Neural crest cell (in vitro differentiated cells): ENCODE results near the gene SDHAF3. TPM values are rescaled to one million over a fixed set of nuclear protein-coding genes. Genes with fewer than 3 reads are reported as not detected.
A peak's percentile ranks its signal among the peaks of the same experiment; 100 is the strongest.

Experiments used
- DNase-seq: peaks from one replicate; pipeline ENCODE4 v3.0.0; 2021; ENCODE audit warnings: low read depth, mixed read lengths, low spot score
- H3K27ac Mint-ChIP-seq: one replicate; pipeline ENCODE4 v1.8.0; 2021; ENCODE audit warnings: mild to moderate bottlenecking, mixed read lengths; ENCODE audit not compliant: unreplicated experiment
- H3K27me3 Mint-ChIP-seq: 2 replicates; pipeline ENCODE4 v1.8.0; 2021; ENCODE audit warnings: low read depth, mild to moderate bottlenecking, mixed read lengths
- H3K36me3 Mint-ChIP-seq: 2 replicates; pipeline ENCODE4 v1.8.0; 2021; ENCODE audit warnings: low read depth, mild to moderate bottlenecking, mixed read lengths
- H3K4me1 Mint-ChIP-seq: 2 replicates; pipeline ENCODE4 v1.8.0; 2021; ENCODE audit warnings: mixed read lengths
- H3K4me3 Mint-ChIP-seq: one replicate; pipeline ENCODE4 v1.8.0; 2021; ENCODE audit warnings: mild to moderate bottlenecking, mixed read lengths
- H3K9me3 Mint-ChIP-seq: 2 replicates; pipeline ENCODE4 v1.8.0; 2021; ENCODE audit warnings: mixed read lengths
- CTCF ChIP-seq: fragments of 200-600 bp; sonication (generic); conservative IDR thresholded peaks from 2 replicates; pipeline ENCODE4 v1.5.0; 2021; ENCODE audit warnings: antibody characterized with exemption, mild to moderate bottlenecking
- total RNA-seq: library from RNA; stranded (reverse); gene quantifications from 2 replicates; pipeline ENCODE4 v1.2.1, GENCODE V29; 2021

Gene SDHAF3
- total RNA-seq, 1 donor from 2014 or later, result 25.1 TPM

- DNase-seq, result no peak
- Mint-ChIP-seq H3K9me3 (no peaks in the 10 kb centered on the region), H3K4me3 (no peak overlapping the region), H3K27me3 (peaks cover 12% of the 10 kb centered on the region), H3K4me1 (peaks cover 6% of the 10 kb centered on the region), H3K27ac (no peak overlapping the region), H3K36me3 (no peaks in the 10 kb centered on the region)
- TF ChIP-seq CTCF, result no peak
Observed at GRCh38 chr7:97096037-97096436, 21.5 kb upstream of the SDHAF3 start.

- Mint-ChIP-seq H3K4me3 (no peak overlapping the region), H3K9me3 (no peaks in the 10 kb centered on the region), H3K36me3 (no peaks in the 10 kb centered on the region), H3K27me3 (peaks cover 18% of the 10 kb centered on the region), H3K27ac (no peak overlapping the region), H3K4me1 (peaks cover 6% of the 10 kb centered on the region)
- TF ChIP-seq CTCF, result no peak
- DNase-seq, result no peak
Observed at GRCh38 chr7:97096661-97097060, 20.8 kb upstream of the SDHAF3 start.

- H3K27me3 Mint-ChIP-seq, result peaks cover 30% of the 10 kb centered on the region
- no peak overlapping the region for H3K4me3 Mint-ChIP-seq
- DNase-seq, result peak; percentile 88
- H3K9me3 Mint-ChIP-seq, result peaks cover 5% of the 10 kb centered on the region
- peak; percentile 91 for TF ChIP-seq CTCF
- no peaks in the 10 kb centered on the region for H3K4me1 Mint-ChIP-seq
- no peak overlapping the region for H3K27ac Mint-ChIP-seq
- no peaks in the 10 kb centered on the region for H3K36me3 Mint-ChIP-seq
Observed at GRCh38 chr7:97104719-97105238, 12.7 kb upstream of the SDHAF3 start.

DNA sequence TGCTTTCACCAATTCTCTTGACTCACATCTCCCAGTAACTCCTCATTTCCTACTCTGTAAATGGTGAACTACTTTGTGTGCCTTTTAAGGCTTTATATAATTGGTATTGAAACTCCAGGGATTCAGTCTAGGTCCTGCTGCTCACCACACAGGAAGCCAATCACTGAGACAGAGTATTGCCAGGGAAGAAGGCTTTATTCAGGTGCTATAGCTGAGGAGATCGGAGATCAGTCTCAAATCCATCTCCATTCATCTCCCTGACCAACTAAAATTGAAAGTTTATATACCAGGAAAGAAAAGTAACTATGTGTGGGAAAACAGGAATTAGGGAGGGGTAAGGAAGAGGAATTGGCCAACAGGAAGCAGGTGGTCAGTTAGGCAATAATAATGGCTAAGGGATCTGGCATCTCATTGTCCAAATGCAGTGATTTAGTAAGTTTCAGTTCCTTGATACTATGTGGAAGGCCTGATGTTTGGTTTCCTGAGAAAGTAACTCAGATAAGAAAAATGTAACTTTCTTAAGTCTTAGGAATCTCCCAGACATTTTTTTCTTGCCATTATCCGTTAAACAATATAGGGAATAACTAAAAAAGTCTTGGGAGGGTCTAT, 10.2 kb upstream of the SDHAF3 start:
- TF ChIP-seq CTCF, result no peak
- peaks cover 9% of the 10 kb centered on the region for H3K27me3 Mint-ChIP-seq

DNA sequence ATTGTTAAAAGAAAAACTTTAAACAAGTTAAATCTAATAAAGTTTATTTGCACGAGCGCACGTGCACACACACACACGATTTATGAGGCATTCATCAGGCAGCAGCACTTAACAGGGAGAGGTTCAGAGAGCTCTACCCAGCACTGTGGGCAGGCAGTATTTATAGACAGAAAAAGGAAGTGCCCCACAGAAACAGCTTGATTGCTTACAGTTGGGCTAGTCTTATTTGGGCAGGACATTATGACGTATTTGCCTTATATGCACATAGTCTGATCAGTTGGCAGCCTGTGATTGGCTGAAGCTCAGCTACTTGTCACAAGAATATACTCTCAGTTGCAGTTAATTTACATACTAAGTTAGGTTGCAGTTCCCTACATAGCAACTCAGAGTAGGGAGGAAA, 1.2 kb upstream of the SDHAF3 start:
- DNase-seq, result no peak
- Mint-ChIP-seq H3K4me1 (peaks cover 39% of the 10 kb centered on the region), H3K4me3 (peak overlapping the region; percentile 98), H3K36me3 (peaks cover 9% of the 10 kb centered on the region), H3K9me3 (peaks cover 5% of the 10 kb centered on the region), H3K27me3 (peaks cover 4% of the 10 kb centered on the region), H3K27ac (no peak overlapping the region)
- TF ChIP-seq CTCF, result no peak

More for the DNA sequence above, 10.2 kb upstream of the SDHAF3 start:
- Mint-ChIP-seq H3K27ac (no peak overlapping the region), H3K9me3 (peaks cover 8% of the 10 kb centered on the region), H3K36me3 (no peaks in the 10 kb centered on the region), H3K4me1 (no peaks in the 10 kb centered on the region), H3K4me3 (no peak overlapping the region)
- DNase-seq, result no peak
